ENCODE measurements around the gene GRXCR1. TPM values are rescaled to one million over a fixed set of nuclear protein-coding genes. Genes with fewer than 3 reads are reported as not detected.

GRXCR1 gene
- total and polyA plus RNA-seq, 2 of the 13 experiments (the other 11 are each of a cell fraction or from before 2014, with no cell fraction given): not detected

DNA sequence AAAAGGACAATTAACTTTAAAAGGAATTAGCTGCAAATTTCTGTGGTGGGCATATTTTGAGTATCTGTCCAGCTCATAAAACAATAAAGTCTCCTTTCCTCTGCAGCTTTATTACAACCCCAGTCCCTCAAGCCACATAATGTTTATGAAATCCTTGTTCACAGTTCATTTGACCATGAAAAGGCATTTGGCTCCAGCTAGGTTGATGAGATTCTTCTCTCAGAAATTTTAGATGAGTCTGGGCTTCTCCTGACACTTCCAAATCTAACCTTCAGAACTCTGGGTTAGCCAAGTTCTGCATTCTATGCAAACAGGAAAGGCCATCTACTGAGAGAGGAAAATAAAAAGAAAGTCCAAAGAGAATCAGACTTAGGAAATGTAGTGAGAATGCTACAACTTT lies 156.8 kb downstream of the GRXCR1 start:
- DNase-seq (ENCODE audit: low spot score): no peak
- H3K36me3 ChIP-seq (replicated peaks in 1 of 2; ENCODE audit: control insufficient read depth in 1 of 2, insufficient read depth in 2 of 2, low read length in 2 of 2): no peaks in the 10 kb centered on the region
- H3K27me3 ChIP-seq (ENCODE audit: control insufficient read depth in 1 of 2, insufficient read depth in 2 of 2, low read length in 2 of 2): no peaks in the 10 kb centered on the region
- ChIA-PET CTCF (ENCODE audit: low intra/inter-chr PET ratio, low total read pairs) (no interaction called here), POLR2A (no interaction called here)
- H3K9me3 ChIP-seq (ENCODE audit: low read length): peaks cover 15% of the 10 kb centered on the region
- no peak overlapping the region for H3K27ac ChIP-seq (ENCODE audit: extremely low read length, insufficient read depth, low read length)
- no peak for FAIRE-seq
- ATAC-seq: no peak
- TF ChIP-seq, protein P1, sequence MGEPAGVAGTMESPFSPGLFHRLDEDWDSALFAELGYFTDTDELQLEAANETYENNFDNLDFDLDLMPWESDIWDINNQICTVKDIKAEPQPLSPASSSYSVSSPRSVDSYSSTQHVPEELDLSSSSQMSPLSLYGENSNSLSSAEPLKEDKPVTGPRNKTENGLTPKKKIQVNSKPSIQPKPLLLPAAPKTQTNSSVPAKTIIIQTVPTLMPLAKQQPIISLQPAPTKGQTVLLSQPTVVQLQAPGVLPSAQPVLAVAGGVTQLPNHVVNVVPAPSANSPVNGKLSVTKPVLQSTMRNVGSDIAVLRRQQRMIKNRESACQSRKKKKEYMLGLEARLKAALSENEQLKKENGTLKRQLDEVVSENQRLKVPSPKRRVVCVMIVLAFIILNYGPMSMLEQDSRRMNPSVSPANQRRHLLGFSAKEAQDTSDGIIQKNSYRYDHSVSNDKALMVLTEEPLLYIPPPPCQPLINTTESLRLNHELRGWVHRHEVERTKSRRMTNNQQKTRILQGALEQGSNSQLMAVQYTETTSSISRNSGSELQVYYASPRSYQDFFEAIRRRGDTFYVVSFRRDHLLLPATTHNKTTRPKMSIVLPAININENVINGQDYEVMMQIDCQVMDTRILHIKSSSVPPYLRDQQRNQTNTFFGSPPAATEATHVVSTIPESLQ (CRISPR knock-in tag; conservative IDR thresholded peaks at IDR 0.05): no peak
- TF ChIP-seq SP4 (CRISPR knock-in tag; IDR thresholded peaks at IDR 0.05) (no peak), CREM (IDR thresholded peaks at IDR 0.05) (no peak), CREM (CRISPR knock-in tag; IDR thresholded peaks at IDR 0.05) (no peak), TARDBP (CRISPR knock-in tag; IDR thresholded peaks at IDR 0.05) (no peak), ZSCAN31 (CRISPR knock-in tag; IDR thresholded peaks at IDR 0.05; ENCODE audit: low read depth) (no peak), ZNF883 (CRISPR knock-in tag; IDR thresholded peaks at IDR 0.05; ENCODE audit: not compliant biosample characterization) (no peak), SP1 (IDR thresholded peaks at IDR 0.05) (no peak), SP1 (CRISPR knock-in tag; IDR thresholded peaks at IDR 0.05) (no peak), ZNF12 (CRISPR knock-in tag; IDR thresholded peaks at IDR 0.05) (no peak), SUZ12 (IDR thresholded peaks at IDR 0.05; ENCODE audit: low read depth, low read length) (no peak), ZNF83 (CRISPR knock-in tag; IDR thresholded peaks at IDR 0.05; ENCODE audit: borderline replicate concordance) (no peak), ZZZ3 (CRISPR knock-in tag; IDR thresholded peaks at IDR 0.05; ENCODE audit: borderline replicate concordance) (no peak), KDM1A (CRISPR knock-in tag; IDR thresholded peaks at IDR 0.05) (no peak), HDAC1 (CRISPR knock-in tag; IDR thresholded peaks at IDR 0.05) (no peak), TAF1 (CRISPR knock-in tag; IDR thresholded peaks at IDR 0.05) (no peak), YY1 (IDR thresholded peaks at IDR 0.05; ENCODE audit: insufficient read depth, insufficient replicate concordance, low read depth, low read length) (no peak), SYNCRIP (IDR thresholded peaks at IDR 0.05; ENCODE audit: insufficient read depth, low read depth, low read length) (no peak), HOXA3 (CRISPR knock-in tag; IDR thresholded peaks at IDR 0.05) (no peak), RBFOX2 (IDR thresholded peaks at IDR 0.05; ENCODE audit: low read depth, low read length) (no peak), HNRNPH1 (optimal IDR thresholded peaks at IDR 0.05; ENCODE audit: low read depth, low read length) (no peak)
- TF ChIP-seq, protein P2, sequence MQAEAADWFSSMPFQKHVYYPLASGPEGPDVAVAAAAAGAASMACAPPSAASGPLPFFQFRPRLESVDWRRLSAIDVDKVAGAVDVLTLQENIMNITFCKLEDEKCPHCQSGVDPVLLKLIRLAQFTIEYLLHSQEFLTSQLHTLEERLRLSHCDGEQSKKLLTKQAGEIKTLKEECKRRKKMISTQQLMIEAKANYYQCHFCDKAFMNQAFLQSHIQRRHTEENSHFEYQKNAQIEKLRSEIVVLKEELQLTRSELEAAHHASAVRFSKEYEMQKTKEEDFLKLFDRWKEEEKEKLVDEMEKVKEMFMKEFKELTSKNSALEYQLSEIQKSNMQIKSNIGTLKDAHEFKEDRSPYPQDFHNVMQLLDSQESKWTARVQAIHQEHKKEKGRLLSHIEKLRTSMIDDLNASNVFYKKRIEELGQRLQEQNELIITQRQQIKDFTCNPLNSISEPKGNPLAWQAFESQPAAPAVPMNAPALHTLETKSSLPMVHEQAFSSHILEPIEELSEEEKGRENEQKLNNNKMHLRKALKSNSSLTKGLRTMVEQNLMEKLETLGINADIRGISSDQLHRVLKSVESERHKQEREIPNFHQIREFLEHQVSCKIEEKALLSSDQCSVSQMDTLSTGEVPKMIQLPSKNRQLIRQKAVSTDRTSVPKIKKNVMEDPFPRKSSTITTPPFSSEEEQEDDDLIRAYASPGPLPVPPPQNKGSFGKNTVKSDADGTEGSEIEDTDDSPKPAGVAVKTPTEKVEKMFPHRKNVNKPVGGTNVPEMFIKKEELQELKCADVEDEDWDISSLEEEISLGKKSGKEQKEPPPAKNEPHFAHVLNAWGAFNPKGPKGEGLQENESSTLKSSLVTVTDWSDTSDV (CRISPR knock-in tag; IDR thresholded peaks at IDR 0.05): no peak
- no peaks in the 10 kb centered on the region for H4K20me1 ChIP-seq (ENCODE audit: insufficient read depth, low read length)
- intact Hi-C loops (cut with micrococcal nuclease; ENCODE audit: unreplicated experiment): no loop called here
- in situ Hi-C loops (cut with HindIII; ENCODE audit: extremely low pct_ligation_motif_present, low pct_unique_long_range_greater_than_20kb): no loop called here
- H3K79me2 ChIP-seq (ENCODE audit: insufficient read depth, low read length): no peaks in the 10 kb centered on the region
- BruUV-seq (replicated peaks): no TSS peak
- H2AFZ ChIP-seq (ENCODE audit: low read length): no peak overlapping the region
- no peaks in the 10 kb centered on the region for H3K4me1 ChIP-seq (ENCODE audit: insufficient read depth, low read length)
- H3K4me3 ChIP-seq (replicated peaks in 1 of 3; ENCODE audit: insufficient read depth in 1 of 3, low read depth in 2 of 3, low read length in 3 of 3): no peak overlapping the region
- no peak overlapping the region for H3K4me2 ChIP-seq (ENCODE audit: low read depth, low read length)
- H3K9ac ChIP-seq (ENCODE audit: insufficient read depth, low read depth, low read length): no peak overlapping the region

All from HepG2 (cell line).